Measurements from ENCODE around the gene CHCHD3. TPM values are rescaled to one million over a fixed set of nuclear protein-coding genes. Genes with fewer than 3 reads are reported as not detected.

Gene CHCHD3
- total and polyA plus RNA-seq, 12 donors, result 12.3 to 113 (median 54.2) TPM

DNA sequence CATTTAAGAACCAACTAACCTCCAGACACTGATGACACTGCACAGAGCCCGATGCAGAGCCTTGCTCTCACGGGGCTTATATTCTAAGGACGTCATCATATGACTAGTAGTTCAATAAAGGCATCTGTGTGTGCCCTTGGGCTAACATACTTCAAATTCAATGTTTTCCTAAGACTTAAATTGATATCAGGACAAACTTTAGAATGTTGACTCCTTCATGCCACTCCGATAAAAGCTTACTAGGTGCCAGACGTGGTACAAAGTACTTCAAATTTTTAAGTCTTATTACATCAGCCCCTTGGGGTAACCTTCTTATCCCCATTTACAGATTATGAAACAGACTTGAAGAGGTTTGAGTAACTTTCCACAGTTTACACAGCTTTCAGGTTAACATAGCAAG, 314.5 kb downstream of the CHCHD3 start:
- intact Hi-C loops (cut with DNase I), result no loop called here
- H3K9me3 ChIP-seq (replicated peaks in 1 of 3), result no peaks in the 10 kb centered on the region
- no peaks in the 10 kb centered on the region for H3K36me3 ChIP-seq (replicated peaks in 1 of 2)
- no peak for DNase-seq
- TF ChIP-seq, protein P1, sequence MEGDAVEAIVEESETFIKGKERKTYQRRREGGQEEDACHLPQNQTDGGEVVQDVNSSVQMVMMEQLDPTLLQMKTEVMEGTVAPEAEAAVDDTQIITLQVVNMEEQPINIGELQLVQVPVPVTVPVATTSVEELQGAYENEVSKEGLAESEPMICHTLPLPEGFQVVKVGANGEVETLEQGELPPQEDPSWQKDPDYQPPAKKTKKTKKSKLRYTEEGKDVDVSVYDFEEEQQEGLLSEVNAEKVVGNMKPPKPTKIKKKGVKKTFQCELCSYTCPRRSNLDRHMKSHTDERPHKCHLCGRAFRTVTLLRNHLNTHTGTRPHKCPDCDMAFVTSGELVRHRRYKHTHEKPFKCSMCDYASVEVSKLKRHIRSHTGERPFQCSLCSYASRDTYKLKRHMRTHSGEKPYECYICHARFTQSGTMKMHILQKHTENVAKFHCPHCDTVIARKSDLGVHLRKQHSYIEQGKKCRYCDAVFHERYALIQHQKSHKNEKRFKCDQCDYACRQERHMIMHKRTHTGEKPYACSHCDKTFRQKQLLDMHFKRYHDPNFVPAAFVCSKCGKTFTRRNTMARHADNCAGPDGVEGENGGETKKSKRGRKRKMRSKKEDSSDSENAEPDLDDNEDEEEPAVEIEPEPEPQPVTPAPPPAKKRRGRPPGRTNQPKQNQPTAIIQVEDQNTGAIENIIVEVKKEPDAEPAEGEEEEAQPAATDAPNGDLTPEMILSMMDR (IDR thresholded peaks at IDR 0.05), result no peak
- no peak for TF ChIP-seq POLR2A (IDR thresholded peaks at IDR 0.05)
- 77 to 83% (median 80%) methylated on average over 5 of the region's 5 CpGs for WGBS, 4 donors
- no peaks in the 10 kb centered on the region for H3K4me1 ChIP-seq (replicated peaks in 1 of 2)
- no peaks in the 10 kb centered on the region for H3K27me3 ChIP-seq
- no peak overlapping the region for H3K27ac ChIP-seq
- H3K4me3 ChIP-seq, result no peak overlapping the region

DNA sequence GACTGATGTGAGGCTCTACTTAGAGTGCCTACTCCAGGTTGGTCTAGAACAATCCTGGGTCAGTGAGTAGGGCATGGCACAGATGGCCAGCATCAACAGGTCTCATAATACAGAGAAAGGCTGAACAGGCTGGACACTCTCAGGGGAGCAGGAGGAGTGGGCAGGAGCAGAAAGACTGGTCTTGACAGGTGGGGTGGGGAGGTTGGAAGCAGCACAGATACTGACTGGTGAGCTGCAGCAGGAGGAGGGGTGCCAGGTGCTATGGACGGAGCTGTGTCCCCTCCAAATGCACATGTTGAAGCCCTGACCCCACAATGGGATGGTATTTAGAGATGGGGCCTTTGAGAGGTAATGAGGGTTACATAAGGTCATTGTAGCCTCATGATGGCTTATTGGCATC, 315.2 kb downstream of the CHCHD3 start:
- DNase-seq, result no peak
- Histone ChIP-seq H3K4me3 (no peak overlapping the region), H3K27me3 (no peaks in the 10 kb centered on the region), H3K27ac (no peak overlapping the region), H3K4me1 (replicated peaks in 1 of 2) (no peaks in the 10 kb centered on the region), H3K36me3 (replicated peaks in 1 of 2) (no peaks in the 10 kb centered on the region), H3K9me3 (replicated peaks in 1 of 3) (no peaks in the 10 kb centered on the region)
- WGBS, 4 donors, result 52 to 100% (median 62%) methylated on average over 1 of the region's 1 CpG
- no peak for TF ChIP-seq POLR2A (IDR thresholded peaks at IDR 0.05)
- intact Hi-C loops (cut with DNase I), result no loop called here

DNA sequence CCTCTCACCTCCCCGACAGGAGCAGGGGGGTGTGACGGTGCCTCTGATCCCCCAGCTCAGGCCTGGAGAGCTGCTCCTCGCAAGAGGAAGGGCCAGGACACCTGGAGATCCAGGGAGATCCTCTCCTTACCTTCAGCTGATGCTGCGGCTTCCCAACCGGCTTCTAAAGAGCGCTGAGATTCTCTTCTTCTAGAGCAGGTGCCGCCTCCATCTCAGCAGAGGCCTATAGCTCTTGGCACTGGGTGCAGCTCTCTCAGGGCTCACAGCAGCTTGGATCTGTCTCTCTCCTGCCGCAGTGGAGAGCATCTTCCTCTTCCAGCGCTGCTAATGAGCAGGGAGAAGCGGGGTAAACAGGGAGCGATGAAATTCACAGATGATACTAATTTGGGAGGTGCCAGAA, 316.0 kb downstream of the CHCHD3 start:
- DNase-seq, result no peak
- Histone ChIP-seq H3K27me3 (no peaks in the 10 kb centered on the region), H3K4me3 (no peak overlapping the region), H3K9me3 (replicated peaks in 1 of 3) (no peaks in the 10 kb centered on the region), H3K4me1 (replicated peaks in 1 of 2) (no peaks in the 10 kb centered on the region), H3K27ac (no peak overlapping the region), H3K36me3 (replicated peaks in 1 of 2) (no peaks in the 10 kb centered on the region)
- 86 to 92% (median 86%) methylated on average over 8 to 11 of the region's 11 CpGs for whole genome bisulfite sequencing, 4 donors
- intact Hi-C loops (cut with DNase I), result no loop called here
- TF ChIP-seq POLR2A (IDR thresholded peaks at IDR 0.05), result no peak
- TF ChIP-seq, protein P1 (IDR thresholded peaks at IDR 0.05), result no peak

DNA sequence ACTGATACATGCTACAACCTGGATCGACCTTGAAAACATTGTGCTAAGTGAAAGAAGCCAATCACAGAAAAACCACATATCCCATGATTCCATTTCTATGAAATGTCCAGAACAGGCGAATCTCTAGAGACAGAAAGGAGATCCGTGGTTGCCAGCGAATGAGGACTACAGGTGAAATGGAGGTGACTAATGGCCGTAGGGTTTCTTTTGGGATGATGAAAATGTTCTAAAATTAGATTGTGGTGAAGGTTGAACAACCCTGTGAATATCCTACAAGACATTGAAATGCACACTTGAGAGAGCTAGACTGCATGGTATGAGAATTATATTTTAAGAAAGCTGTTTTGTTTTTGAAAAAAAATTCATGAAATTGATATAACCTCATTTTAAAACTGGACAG, 317.1 kb downstream of the CHCHD3 start:
- Histone ChIP-seq H3K36me3 (replicated peaks in 1 of 2) (no peaks in the 10 kb centered on the region), H3K9me3 (replicated peaks in 1 of 3) (no peaks in the 10 kb centered on the region), H3K27ac (no peak overlapping the region), H3K4me1 (replicated peaks in 1 of 2) (no peaks in the 10 kb centered on the region), H3K27me3 (no peaks in the 10 kb centered on the region), H3K4me3 (no peak overlapping the region)
- DNase-seq, result no peak
- TF ChIP-seq, protein P1 (IDR thresholded peaks at IDR 0.05), result no peak
- WGBS, 4 donors, result 80 to 87% (median 84%) methylated on average over 5 of the region's 5 CpGs
- intact Hi-C loops (cut with DNase I), result no loop called here

DNA sequence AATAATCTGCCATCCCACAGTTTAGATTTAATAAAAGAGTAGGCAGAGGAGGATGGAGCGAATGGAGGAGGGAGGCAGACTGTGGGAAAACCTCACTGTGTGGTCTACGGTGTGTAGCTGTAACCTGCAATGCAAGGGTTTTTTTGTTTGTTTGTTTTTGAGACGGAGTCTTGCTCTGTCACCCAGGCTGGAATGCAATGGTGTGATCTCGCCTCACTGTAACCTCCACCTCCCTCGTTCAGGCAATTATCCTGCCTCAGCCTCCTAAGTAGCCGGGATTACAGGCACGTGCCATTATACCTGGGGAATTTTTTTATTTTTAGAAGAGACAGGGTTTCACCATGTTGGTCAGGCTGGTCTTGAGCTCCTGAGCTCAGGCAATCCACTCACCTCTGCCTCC, 321.0 kb downstream of the CHCHD3 start:
- H3K27me3 ChIP-seq, result no peaks in the 10 kb centered on the region
- no peaks in the 10 kb centered on the region for H3K9me3 ChIP-seq (replicated peaks in 1 of 3)
- H3K4me3 ChIP-seq, result no peak overlapping the region
- 71 to 75% (median 72%) methylated on average over 7 of the region's 7 CpGs for WGBS, 4 donors
- TF ChIP-seq, protein P1 (IDR thresholded peaks at IDR 0.05), result no peak
- TF ChIP-seq POLR2A (IDR thresholded peaks at IDR 0.05), result no peak
- no peaks in the 10 kb centered on the region for H3K4me1 ChIP-seq (replicated peaks in 1 of 2)
- no peaks in the 10 kb centered on the region for H3K36me3 ChIP-seq (replicated peaks in 1 of 2)
- DNase-seq, result no peak
- intact Hi-C loops (cut with DNase I), result no loop called here
- H3K27ac ChIP-seq, result no peak overlapping the region
